Measurements from ENCODE around the gene LY6G6F. TPM values are rescaled to one million over a fixed set of nuclear protein-coding genes. Genes with fewer than 3 reads are reported as not detected.

Gene LY6G6F
- total and polyA plus RNA-seq, 2 of the 13 experiments (the other 11 are each of a cell fraction or from before 2014, with no cell fraction given) = not detected

GRCh38 chr6:31702819-31703716 lies 3.6 kb upstream of the LY6G6F start, which contains the start of gene ABHD16A (continued):
- no peak for TF ChIP-seq SRSF9 (IDR thresholded peaks at IDR 0.05; ENCODE audit: borderline replicate concordance, insufficient read depth, low read depth, low read length, poor library complexity, severe bottlenecking)
- no peak for TF ChIP-seq CHD4 (IDR thresholded peaks at IDR 0.05; ENCODE audit: borderline replicate concordance, low read length)
- no peak; the same call in 1 of the 2 replicates for TF ChIP-seq ZNF296 (CRISPR knock-in tag; conservative IDR thresholded peaks at IDR 0.05)
- TF ChIP-seq NFYB (CRISPR knock-in tag; IDR thresholded peaks at IDR 0.05) = peak; percentile 41; the same call in 1 of the 2 replicates
- peak; percentile 70 for TF ChIP-seq FOXA3 (CRISPR knock-in tag; IDR thresholded peaks at IDR 0.05)
- no peak for TF ChIP-seq STAG1 (CRISPR knock-in tag; IDR thresholded peaks at IDR 0.05)
- peak in 1 of 2 experiments; percentile 71; a peak in 1 of 4 replicates for TF ChIP-seq REST (IDR thresholded peaks at IDR 0.05; ENCODE audit: borderline replicate concordance in 1 of 2, low read depth in 1 of 2, low read length in 2 of 2)
- peak; percentile 52; the same call in 1 of the 2 replicates for TF ChIP-seq SALL2 (CRISPR knock-in tag; IDR thresholded peaks at IDR 0.05)
- TF ChIP-seq, protein P1, sequence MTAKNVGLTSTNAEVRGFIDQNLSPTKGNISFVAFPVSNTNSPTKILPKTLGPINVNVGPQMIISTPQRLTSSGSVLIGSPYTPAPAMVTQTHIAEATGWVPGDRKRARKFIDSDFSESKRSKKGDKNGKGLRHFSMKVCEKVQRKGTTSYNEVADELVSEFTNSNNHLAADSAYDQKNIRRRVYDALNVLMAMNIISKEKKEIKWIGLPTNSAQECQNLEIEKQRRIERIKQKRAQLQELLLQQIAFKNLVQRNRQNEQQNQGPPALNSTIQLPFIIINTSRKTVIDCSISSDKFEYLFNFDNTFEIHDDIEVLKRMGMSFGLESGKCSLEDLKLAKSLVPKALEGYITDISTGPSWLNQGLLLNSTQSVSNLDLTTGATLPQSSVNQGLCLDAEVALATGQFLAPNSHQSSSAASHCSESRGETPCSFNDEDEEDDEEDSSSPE (CRISPR knock-in tag; IDR thresholded peaks at IDR 0.05) = peak; percentile 67
- TF ChIP-seq ELK4 (CRISPR knock-in tag; IDR thresholded peaks at IDR 0.05; ENCODE audit: borderline replicate concordance) = no peak
- TF ChIP-seq ZNF382 (CRISPR knock-in tag; IDR thresholded peaks at IDR 0.05; ENCODE audit: borderline replicate concordance) = no peak
- peak; percentile 79 for TF ChIP-seq POGZ (CRISPR knock-in tag; IDR thresholded peaks at IDR 0.05)
- peak; percentile 76; the same call in 1 of the 2 replicates for TF ChIP-seq TOE1 (CRISPR knock-in tag; IDR thresholded peaks at IDR 0.05)
- TF ChIP-seq UBTF (CRISPR knock-in tag; IDR thresholded peaks at IDR 0.05) = peak; percentile 60
- TF ChIP-seq ZNF205 (CRISPR knock-in tag; IDR thresholded peaks at IDR 0.05) = peak; percentile 62; the same call in 1 of the 2 replicates
- no peak for TF ChIP-seq TP53 (CRISPR knock-in tag; conservative IDR thresholded peaks at IDR 0.05)
- TF ChIP-seq, protein P2, sequence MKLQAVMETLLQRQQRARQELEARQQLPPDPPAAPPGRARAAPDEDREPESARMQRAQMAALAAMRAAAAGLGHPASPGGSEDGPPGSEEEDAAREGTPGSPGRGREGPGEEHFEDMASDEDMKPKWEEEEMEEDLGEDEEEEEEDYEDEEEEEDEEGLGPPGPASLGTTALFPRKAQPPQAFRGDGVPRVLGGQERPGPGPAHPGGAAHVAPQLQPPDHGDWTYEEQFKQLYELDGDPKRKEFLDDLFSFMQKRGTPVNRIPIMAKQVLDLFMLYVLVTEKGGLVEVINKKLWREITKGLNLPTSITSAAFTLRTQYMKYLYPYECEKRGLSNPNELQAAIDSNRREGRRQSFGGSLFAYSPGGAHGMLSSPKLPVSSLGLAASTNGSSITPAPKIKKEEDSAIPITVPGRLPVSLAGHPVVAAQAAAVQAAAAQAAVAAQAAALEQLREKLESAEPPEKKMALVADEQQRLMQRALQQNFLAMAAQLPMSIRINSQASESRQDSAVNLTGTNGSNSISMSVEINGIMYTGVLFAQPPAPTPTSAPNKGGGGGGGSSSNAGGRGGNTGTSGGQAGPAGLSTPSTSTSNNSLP (IDR thresholded peaks at IDR 0.05; ENCODE audit: low read depth, low read length) = peak; percentile 45; the same call in 1 of the 2 replicates
